HG02840 (cell line): Measurements from ENCODE around the gene MAL.
"Not testable (repeated sequence)": the region's sequence is repeated elsewhere in the genome, so short reads cannot be mapped to it uniquely, and the experiment has no call there.

Source experiments
- ATAC-seq: cut with Tn5 transposase; IDR thresholded peaks from one replicate; pipeline ENCODE4 v1.9.1; 2021; ENCODE audit warnings: mild to moderate bottlenecking, moderate library complexity, moderate number of reproducible peaks; ENCODE audit not compliant: unreplicated experiment, low FRiP score

MAL gene

DNA sequence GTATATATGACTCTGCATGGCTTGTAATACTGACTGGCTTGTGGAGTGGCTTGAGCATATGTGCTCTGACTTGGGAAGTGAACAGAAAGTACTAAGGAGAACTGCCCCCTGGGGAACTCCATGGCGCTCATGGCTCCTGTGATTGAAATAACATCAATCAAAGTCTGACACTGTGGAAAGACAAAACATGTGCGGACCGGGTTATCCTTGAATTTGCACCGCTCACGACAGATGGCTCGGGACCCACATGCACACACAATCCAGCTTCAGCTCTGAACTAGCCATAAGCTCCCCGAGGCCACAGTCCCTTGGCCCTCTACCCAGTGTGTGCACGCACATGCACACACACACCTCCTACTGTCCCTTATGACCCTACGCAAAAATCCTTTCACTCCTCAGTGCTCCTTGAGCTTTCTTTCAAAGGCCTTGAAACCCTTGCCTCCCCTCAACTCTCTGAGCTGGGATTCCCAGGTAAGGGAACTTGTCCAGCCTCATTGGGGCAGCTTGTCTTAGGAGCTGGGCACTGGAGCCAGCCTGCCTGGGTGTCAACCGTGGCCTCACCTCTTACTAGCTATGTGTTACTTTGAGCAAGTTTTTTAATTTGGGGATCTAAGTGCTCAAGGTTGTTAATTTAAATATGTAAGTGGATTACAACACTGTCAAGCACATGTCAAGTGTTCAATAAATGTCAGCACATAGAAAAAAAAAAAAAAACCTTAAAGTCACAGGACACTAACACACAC, 52.5 kb downstream of the MAL start:
- no peak for ATAC-seq

DNA sequence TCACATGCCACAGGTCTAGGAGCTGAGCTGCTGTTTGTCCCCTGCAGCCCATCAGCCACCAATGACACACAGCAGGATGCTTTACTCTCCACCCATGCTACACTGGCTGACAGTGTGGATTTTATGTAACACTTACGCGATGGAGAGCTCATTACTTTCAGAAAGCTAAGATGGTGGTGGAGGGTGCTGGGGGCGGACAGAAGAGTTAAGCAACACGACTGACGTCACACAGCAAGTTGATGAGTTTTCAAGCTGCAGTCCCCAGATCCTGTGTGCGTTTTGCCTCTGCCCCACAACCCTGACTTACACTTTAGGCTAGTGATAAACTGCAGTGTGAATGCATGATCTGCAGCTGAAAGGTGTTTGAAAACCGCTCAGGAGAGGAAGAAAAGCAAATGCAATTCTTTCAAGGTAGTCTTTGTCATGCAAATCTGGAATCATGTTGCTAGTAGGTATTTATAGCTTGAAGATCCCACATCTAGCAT, 53.7 kb downstream of the MAL start:
- no peak for ATAC-seq

DNA sequence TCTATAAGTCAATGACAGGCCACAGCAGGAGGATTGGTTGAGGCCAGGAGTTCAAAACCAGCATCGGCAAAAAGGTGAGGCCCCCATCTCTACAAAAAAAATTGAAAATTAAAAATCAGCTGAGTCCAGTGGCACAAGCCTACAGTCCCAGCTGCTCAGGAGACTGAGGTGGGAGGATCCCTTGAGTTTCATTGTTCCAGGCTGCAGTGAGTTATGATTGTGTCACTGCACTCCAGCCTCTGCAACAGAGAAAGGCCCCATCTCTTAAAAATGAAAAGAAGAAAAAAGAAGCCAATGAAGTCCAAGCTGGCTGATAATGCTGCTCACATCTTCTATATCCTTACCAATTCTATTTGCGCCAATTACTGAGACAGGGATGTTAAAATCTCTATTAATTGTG, 57.0 kb downstream of the MAL start:
- ATAC-seq = no peak

DNA sequence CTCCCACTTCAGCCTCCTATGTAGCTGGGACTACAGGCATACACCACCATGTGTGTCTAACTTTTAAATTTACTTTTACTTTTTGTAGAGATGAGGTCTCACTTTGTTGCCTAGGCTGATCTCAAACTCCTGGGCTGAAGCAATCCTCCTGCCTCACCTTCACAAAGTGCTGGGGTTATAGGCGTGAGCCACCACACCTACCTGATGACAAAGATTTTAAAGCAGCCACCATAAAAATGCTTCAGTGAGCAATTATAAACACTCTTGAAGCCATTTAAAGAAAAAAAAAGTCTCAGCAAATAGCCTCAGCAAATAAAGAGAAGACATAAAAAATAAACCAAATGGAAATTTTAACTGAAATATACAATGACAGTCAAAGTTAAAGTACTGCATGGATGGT, 60.5 kb downstream of the MAL start:
- ATAC-seq = no peak

DNA sequence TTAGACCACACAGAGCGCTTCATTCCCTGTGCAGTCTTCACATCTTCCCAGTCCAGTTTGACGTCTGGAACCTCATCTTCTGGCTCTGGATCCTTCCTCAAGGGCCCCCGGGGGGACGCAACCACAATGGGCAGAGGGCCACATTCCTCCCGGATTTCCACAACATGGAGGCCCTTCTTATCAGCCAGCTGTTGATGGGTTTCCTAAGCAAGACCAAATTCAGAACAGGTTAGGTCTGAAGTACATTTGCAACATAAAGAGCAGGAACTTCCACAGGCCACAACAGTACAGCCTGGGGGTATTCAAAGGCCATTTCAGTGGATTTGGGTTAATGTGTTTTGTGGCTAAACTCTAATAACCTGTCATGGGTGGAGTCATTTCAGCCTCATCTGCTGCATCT, 61.9 kb downstream of the MAL start:
- no peak for ATAC-seq

DNA sequence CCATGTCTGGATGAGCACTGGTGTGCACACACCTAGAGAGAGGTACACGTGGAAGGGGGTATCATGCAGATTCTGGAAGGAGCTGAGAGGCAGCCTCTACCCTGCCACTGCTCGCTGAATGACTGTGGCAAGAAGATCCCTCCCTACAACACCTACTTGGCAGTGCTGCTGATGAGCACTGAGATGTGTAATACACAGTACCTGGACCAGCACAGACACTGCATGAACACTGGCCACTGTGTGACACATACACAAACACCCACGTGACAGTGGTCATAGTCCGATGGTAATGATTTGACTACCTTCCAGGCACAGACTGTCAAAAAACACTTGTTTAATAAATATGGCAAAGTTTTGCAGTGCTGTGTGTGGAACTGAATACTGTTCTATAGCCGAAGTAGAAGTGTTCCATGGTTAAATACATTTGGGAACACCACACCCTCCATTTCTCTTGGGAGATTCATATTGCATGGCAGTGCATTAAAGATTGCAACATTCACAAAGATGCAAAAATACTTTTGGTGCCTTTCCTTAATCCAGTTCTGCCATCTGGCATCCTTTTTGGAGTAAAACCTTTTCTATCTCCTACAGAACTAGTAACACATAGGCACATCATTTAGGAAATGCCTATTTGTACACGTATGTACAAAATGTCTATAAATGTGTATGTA, 66.5 kb downstream of the MAL start:
- no peak for ATAC-seq

DNA sequence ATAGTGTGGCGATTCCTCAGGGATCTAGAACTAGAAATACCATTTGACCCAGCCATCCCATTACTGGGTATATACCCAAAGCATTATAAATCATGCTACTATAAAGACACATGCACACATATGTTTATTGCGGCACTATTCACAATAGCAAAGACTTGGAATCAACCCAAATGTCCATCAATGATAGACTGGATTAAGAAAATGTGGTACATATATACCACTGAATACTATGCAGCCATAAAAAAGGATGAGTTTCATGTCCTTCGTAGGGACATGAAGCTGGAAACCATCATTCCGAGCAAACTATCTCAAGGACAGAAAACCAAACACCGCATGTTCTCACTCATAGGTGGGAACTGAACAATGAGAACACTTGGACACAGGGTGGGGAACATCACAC, 72.8 kb downstream of the MAL start:
- ATAC-seq = not testable (repeated sequence)

DNA sequence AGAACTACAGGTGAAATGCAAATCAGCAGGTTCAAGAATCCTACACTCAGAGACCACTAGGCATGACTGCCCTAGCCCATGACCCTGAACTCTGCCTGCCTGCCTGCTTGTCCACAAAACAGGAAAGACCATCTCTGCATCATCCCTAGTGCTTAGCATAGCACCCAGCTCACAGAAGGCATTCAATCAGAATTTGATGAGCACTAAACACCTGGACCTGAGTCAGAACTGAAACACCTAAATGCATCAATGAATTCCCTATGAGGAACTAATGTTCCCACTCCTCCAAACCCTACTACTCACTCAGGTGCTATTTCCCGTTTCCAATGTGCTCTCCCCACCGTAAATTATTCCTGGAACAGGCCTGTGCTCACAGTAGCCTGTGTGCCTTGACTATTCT, 74.4 kb downstream of the MAL start:
- ATAC-seq = no peak
